GM21723 (cell line): ENCODE results near the gene OCEL1.

Experiments
- ATAC-seq: cut with Tn5 transposase; IDR thresholded peaks from one replicate; pipeline ENCODE4 v1.9.1; 2021; ENCODE audit warnings: mild to moderate bottlenecking, moderate library complexity; ENCODE audit not compliant: unreplicated experiment

OCEL1 gene

DNA sequence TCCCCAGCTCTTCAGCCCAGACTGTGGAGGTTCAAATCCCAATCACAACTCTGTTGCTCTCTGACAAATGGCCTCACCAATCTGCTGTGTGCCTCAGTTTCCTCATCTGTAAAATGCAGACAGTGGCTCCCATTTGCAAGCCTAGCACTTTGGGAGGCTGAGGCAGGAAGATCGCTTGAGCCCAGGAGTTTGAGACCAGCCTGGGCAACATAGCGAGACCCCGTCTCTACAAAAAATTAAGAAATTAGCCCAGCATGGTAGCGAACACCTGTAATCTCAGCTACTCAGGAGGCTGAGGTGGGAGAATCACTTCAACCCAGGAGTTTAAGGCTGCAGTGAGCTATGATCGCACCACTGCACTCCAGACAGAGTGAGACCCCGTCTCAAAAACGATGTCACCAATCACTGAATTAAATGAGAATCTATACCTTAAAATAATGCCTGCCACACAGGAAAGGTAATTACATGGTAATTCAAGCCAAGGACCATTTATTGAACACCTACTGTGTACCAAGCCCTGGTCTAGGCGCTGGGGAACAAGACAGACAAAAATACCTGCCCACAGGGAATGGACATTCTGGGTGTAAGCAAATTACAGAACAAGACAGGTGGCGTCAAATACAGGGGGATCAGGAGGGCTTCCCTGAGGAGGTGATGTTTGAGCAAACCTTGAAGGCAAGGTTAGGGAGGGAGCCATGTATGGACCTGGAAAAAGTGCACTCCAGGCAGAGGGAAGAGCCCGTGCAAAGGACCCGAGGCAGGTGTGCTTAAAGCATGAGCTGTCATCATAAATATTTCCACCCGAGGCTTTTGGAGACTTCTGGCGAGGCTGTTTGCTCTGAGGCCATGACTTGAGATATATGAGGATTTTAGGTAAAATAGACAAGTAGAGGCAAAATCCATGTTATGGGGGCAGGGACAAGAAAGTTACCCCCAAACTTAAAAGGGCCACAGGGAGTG lies 12.0 kb downstream of the OCEL1 start:
- no peak for ATAC-seq

- no peak for ATAC-seq
Measured at GRCh38 chr19:17240062-17240752, 14.2 kb downstream of the OCEL1 start.

GRCh38 chr19:17240826-17241399 lies 14.9 kb downstream of the OCEL1 start:
- ATAC-seq = no peak

DNA sequence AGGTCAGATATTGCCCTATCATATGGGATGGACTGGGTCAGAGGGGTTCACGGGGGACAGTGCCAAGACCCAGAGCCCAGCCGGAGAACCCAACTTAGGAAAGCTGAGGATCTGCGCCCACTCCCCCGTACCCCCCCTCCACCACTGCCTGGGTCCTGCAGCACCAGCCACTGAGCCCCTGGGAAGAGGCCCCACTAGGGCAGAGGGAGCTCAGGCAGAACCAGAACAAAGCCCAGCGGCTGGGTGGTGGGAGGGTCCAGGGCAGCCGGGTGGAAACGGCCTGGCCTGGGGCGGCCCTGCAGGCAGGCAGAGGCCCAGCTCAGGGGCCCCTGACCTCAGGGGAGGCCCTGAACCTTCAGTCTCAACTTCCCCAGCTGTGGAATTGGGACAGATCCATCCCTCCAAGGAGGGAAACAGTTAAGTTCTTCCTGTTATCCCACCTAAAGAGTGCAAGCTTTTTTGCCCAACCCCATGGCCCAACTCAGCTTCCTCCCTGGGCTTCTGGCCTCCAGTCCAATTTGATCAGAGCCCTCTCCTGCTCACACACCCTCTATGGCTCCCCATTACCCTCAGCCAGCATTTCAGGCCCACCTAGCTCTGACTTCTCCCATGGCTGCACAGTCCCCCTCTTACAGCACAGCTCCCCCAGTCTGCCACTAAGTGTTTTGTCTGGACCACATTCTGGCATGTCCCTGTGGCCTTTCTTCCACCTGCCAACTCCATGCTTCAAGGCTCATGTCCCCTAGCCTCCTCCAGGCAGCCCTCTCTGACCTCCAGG lies 16.6 kb downstream of the OCEL1 start:
- ATAC-seq = no peak

DNA sequence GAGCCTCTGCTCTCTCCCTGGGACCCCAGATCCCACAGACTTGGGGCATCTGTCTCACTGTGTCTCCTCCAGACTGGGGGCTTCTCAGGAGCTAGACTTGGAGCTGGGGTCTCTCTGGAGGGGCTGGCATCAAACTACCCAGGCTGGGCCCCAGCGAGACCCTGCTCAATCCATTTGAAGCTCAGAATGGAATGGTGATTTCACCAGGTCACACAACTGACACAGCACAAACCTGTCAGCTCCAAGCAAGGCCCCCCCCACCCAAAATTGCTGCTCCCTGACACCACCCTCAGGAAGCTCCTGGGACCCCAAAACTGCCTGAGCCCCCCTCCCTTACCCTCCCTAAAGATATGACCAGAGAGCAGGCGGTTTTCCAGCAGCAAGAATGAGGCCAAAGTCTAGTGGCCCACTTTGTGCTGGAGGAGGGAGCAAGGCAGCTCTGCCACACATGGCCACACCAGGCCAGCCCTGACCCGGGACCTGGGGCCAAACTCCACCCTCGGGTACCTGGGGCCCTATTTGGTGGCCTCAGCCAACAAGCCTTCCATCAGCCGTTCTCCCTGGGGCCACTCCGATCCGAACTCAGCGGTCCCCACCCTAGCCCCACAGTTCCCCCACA lies 17.3 kb downstream of the OCEL1 start:
- no peak for ATAC-seq

GRCh38 chr19:17243830-17244617 lies 18.0 kb downstream of the OCEL1 start:
- ATAC-seq = no peak

DNA sequence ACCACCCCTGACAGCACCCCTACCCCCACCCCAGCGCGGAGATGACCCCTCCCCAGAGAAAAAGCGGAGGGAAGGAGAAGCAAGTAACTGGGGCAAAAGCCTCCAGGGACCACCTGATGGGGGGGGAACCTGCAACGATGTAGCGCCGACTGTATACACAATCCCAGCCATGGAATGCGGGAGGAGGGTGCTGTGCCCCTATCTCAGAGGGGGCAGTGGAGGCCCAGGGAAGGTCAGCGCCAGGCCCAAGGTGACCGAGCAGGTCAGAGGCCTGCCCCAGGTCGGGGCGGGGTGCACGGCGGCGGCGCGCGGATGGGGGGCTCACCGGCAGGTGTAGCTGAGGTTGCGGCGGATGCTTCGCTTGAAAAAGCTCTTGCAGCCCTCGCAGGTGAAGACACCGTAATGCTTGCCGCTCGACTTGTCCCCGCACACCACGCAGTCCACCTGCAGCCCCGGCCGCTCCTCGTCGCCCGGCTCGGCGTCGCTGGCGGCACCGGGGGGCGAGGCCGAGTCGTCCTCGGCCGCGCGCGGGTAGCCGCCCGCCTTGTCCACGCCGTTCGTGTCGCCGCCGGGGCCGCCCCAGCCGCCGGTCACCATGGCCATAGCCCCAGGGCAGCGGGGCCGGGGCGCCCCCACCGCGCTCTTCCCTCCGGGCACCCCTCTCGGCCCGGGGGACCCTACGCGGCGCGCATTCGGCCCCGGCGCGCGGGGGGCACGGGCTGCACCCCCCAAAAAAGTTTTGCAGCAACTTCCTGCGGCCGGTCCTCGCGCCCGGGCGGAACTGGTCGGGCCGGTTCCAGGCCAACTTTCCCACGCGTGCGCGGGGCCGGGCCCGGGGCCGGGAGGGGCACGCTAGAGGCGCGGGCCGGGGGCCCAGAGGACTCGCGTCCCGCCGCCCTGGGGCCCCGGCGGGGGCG lies 18.9 kb downstream of the OCEL1 start:
- no peak for ATAC-seq

DNA sequence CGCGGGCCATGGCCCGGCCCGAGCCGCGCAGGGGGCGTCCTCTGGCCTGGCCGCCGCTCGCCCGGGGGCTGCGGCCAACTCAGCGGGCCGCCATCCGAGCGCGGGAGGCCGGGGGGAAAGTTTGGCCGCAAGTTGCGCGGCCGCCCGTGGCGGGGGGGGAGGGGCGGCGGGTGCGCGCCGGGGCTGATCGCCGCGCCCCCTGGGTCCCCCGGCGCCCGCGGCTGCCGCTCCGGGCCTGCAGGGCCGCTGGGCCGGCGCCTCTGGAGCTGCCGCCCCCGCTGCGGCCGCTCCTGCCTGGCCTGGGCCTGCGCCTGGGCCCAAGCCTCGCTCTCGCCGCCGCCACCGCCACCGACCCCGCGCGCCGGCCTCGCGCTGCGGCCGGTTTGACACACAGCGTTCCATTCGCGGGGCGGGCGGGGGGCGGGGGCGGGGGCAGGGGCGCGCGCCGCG lies 19.5 kb downstream of the OCEL1 start, which contains the start of gene NR2F6:
TSS of gene NR2F6 (minus strand) at position 385 of the 450 bp plus-strand sequence. CDS start 699 bp downstream, outside the sequence.
- ATAC-seq = no peak

- no peak for ATAC-seq
Measured at GRCh38 chr19:17246681-17247425, 20.8 kb downstream of the OCEL1 start.

GRCh38 chr19:17248011-17248776 lies 22.2 kb downstream of the OCEL1 start:
- ATAC-seq = no peak

GRCh38 chr19:17249887-17250548 lies 24.0 kb downstream of the OCEL1 start:
- ATAC-seq = no peak

DNA sequence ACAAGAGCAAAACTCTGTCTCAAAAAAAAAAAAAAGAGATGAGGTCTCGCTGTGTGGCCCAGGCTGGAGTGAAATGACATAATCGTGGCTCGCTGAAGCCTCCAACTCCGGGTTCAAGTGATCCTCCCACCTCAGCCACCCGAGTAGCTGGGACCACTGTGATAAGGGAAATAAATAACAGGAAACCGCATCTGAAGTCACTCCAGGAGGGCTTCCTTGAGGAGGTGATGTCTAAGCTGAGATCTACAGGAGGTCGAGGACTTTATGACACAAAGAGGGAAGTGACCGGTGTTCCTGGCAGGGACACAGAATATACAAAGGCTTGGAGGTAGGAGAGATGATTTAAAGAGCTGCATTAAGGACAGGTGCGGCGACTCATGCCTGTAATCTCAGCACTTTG lies 28.6 kb downstream of the OCEL1 start:
- no peak for ATAC-seq

- no peak for ATAC-seq
Measured at GRCh38 chr19:17255150-17255621, 29.2 kb downstream of the OCEL1 start.

- ATAC-seq = no peak
Measured at GRCh38 chr19:17256130-17256529, 30.1 kb downstream of the OCEL1 start.

DNA sequence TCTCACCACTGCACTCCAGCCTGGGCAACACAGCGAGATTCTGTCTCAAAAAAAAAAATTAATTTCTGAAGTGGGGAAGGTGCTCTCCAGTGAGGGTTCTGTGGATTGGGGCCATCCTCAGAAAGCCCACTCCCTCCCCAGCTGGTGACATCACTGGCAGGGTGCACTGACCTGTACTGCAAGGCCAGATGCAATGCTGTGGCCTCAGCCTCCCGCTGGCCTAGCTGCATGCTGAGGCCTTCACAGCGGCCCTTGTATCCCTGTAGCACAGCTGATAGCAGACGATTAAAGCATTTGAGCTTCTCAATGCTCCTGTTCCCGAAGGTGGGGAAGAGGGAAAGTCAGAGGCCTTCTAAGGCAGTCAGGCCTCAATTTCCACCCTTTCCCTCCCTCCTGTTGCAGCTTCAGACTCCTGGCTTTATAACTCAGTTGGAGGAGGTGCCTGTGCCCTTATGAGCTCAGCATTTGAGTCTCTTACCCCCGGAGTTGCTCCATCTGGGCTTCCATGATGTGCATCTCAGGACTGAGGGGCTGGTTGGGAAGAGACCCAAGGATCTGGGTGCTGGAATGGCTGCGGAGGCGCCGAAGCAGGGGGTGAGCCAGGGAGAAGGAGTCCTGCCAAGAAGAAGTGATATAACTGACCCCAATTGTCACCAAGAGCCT lies 33.2 kb downstream of the OCEL1 start:
- ATAC-seq = no peak

DNA sequence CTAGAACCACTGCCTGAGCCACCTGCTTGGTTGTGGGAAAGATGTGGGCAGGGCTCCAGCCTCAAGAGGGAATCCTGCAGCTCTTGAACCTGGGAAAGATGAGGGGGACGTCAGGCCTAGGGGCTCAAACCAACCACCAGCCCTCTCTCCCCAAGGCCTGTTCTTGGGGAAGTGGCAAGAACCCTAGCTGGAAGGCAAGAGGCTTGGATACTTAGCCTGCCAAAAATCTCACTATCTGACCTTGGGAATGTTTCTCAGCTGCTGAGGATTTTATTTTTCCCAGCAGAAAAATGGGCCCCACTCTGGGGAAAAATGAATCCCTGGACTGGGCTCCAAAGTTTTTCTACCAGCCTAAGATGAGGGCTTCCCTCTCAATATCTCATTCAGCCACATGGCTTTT lies 33.9 kb downstream of the OCEL1 start:
- no peak for ATAC-seq
